Neural cell (in vitro differentiated cells): ENCODE results near the gene ATG4D. TPM values are rescaled to one million over a fixed set of nuclear protein-coding genes. Genes with fewer than 3 reads are reported as not detected.

Experiments used
- H2AFZ ChIP-seq: fragments of 200-600, 300-800 bp; sonication (generic), shearing (Covaris generic); 2 replicates; pipeline ENCODE4 v1.6.0; 2014; ENCODE audit warnings: low read depth, mild to moderate bottlenecking, antibody characterized with exemption, low read length, moderate library complexity
- H3F3A ChIP-seq: fragments of 200-600 bp; shearing (Covaris generic); 2 replicates; pipeline ENCODE4 v1.6.1; 2016; ENCODE audit warnings: mild to moderate bottlenecking, moderate library complexity, mixed read lengths, antibody characterized with exemption, low read length; ENCODE audit not compliant: insufficient read depth, poor library complexity, severe bottlenecking
- H3K27ac ChIP-seq: fragments of 200-600, 300-800 bp; sonication (generic), shearing (Covaris generic); 2 replicates; pipeline ENCODE4 v1.5.1; 2014; ENCODE audit warnings: mild to moderate bottlenecking, low read length, moderate library complexity
- H3K27me3 ChIP-seq: fragments of 300-800, 200-600 bp; sonication (generic), shearing (Covaris generic); 2 replicates; pipeline ENCODE4 v1.6.0; 2014; ENCODE audit warnings: mild to moderate bottlenecking, low read depth, low read length, moderate library complexity; ENCODE audit not compliant: insufficient read depth
- H3K36me3 ChIP-seq: fragments of 300-800, 200-600 bp; sonication (generic), shearing (Covaris generic); 2 replicates; pipeline ENCODE4 v1.5.1; 2014; ENCODE audit warnings: mild to moderate bottlenecking, antibody characterized with exemption, low read length, moderate library complexity; ENCODE audit not compliant: insufficient read depth
- H3K4me2 ChIP-seq: fragments of 300-800, 200-600 bp; sonication (generic), shearing (Covaris generic); 2 replicates; pipeline ENCODE4 v1.6.0; 2014; ENCODE audit warnings: mild to moderate bottlenecking, low read length
- H3K4me3 ChIP-seq: fragments of 300-800, 200-600 bp; sonication (generic), shearing (Covaris generic); 2 replicates; pipeline ENCODE4 v1.5.1; 2014; ENCODE audit warnings: mild to moderate bottlenecking, low read length, moderate library complexity
- H3K79me2 ChIP-seq: fragments of 200-600 bp; shearing (Covaris generic); replicated peaks from 2 replicates; pipeline ENCODE4 v1.6.0; 2014; ENCODE audit warnings: mild to moderate bottlenecking, low read length, moderate library complexity; ENCODE audit not compliant: insufficient read depth
- H3K9ac ChIP-seq: fragments of 300-800, 200-600 bp; sonication (generic), shearing (Covaris generic); 2 replicates; pipeline ENCODE4 v1.6.1; 2016; ENCODE audit warnings: mild to moderate bottlenecking, low read length, mixed read lengths
- H3K9me2 ChIP-seq: fragments of 200-600 bp; shearing (Covaris generic); 2 replicates; pipeline ENCODE4 v1.6.1; 2016; ENCODE audit warnings: mild to moderate bottlenecking, low read length, mixed read lengths; ENCODE audit not compliant: insufficient read depth
- H3K9me3 ChIP-seq: fragments of 200-600, 300-800 bp; sonication (generic), shearing (Covaris generic); 2 replicates; pipeline ENCODE4 v1.6.1; 2016; ENCODE audit warnings: mild to moderate bottlenecking, mixed run types, low read length, moderate library complexity, mixed read lengths
- H4K20me1 ChIP-seq: fragments of 200-600 bp; shearing (Covaris generic); 2 replicates; pipeline ENCODE4 v1.6.1; 2016; ENCODE audit warnings: mild to moderate bottlenecking, mixed run types; ENCODE audit not compliant: insufficient read depth
- CTCF ChIP-seq: fragments of 450-650 bp; IDR thresholded peaks from 2 replicates; pipeline ENCODE4 v1.5.1; 2014; ENCODE audit warnings: antibody characterized with exemption, mild to moderate bottlenecking, moderate library complexity; ENCODE audit not compliant: poor library complexity, severe bottlenecking
- EP300 ChIP-seq: fragments of 450-650 bp; conservative IDR thresholded peaks from 2 replicates; pipeline ENCODE4 v1.6.1; 2014; ENCODE audit warnings: antibody characterized with exemption, mild to moderate bottlenecking, moderate library complexity; ENCODE audit not compliant: poor library complexity, severe bottlenecking
- EZH2 ChIP-seq: fragments of 200-600, 300-800 bp; shearing (Covaris generic), sonication (generic); IDR thresholded peaks from 2 replicates; pipeline ENCODE4 v1.6.1; 2014; ENCODE audit warnings: antibody characterized with exemption, low read length, borderline replicate concordance, mild to moderate bottlenecking; ENCODE audit not compliant: insufficient read depth, poor library complexity, severe bottlenecking
- MXI1 ChIP-seq: fragments of 450-650 bp; conservative IDR thresholded peaks from 2 replicates; pipeline ENCODE4 v1.6.1; 2014; ENCODE audit warnings: antibody characterized with exemption, mild to moderate bottlenecking; ENCODE audit not compliant: poor library complexity, severe bottlenecking
- POLR2AphosphoS5 ChIP-seq: IDR thresholded peaks from 2 replicates; pipeline ENCODE4 v1.6.1; 2012
- RAD21 ChIP-seq: fragments of 450-650 bp; conservative IDR thresholded peaks from 2 replicates; pipeline ENCODE4 v1.6.1; 2014; ENCODE audit warnings: antibody characterized with exemption, mild to moderate bottlenecking, moderate library complexity
- REST ChIP-seq: IDR thresholded peaks from 2 replicates; pipeline ENCODE4 v1.6.1; 2012; ENCODE audit warnings: borderline replicate concordance
- SMC3 ChIP-seq: fragments of 450-650 bp; conservative IDR thresholded peaks from 2 replicates; pipeline ENCODE4 v1.6.1; 2014; ENCODE audit warnings: antibody characterized with exemption, mild to moderate bottlenecking, moderate library complexity; ENCODE audit not compliant: poor library complexity
- TAF1 ChIP-seq: IDR thresholded peaks from 2 replicates; pipeline ENCODE4 v1.6.1; 2012; ENCODE audit warnings: low read depth
- polyA plus RNA-seq: library from polyadenylated mRNA; depleted of rRNA; stranded (reverse); fragments of >200 nt; gene quantifications from 2 replicates; pipeline ENCODE4 v1.2.3, GENCODE V29; 2014

Gene ATG4D
- polyA plus RNA-seq, 1 donor from 2014 or later, result 50.2 TPM

GRCh38 chr19:10582091-10582490 is 38.4 kb downstream of the ATG4D start:
- Histone ChIP-seq H3F3A (no peaks in the 10 kb centered on the region), H2AFZ (no peak overlapping the region), H4K20me1 (no peaks in the 10 kb centered on the region), H3K27ac (no peak overlapping the region), H3K4me2 (no peak overlapping the region), H3K9me2 (no peaks in the 10 kb centered on the region), H3K27me3 (peaks cover 19% of the 10 kb centered on the region), H3K79me2 (no peaks in the 10 kb centered on the region), H3K4me3 (no peak overlapping the region), H3K9ac (no peak overlapping the region), H3K9me3 (no peaks in the 10 kb centered on the region), H3K36me3 (no peaks in the 10 kb centered on the region)
- no peak for TF ChIP-seq SMC3
- TF ChIP-seq REST, result no peak
- no peak for TF ChIP-seq EZH2
- TF ChIP-seq POLR2AphosphoS5, result no peak
- no peak for TF ChIP-seq MXI1
- no peak for TF ChIP-seq CTCF
- TF ChIP-seq RAD21, result no peak
- TF ChIP-seq TAF1, result no peak
- TF ChIP-seq EP300, result no peak

GRCh38 chr19:10583036-10583776 is 39.5 kb downstream of the ATG4D start:
- no peaks in the 10 kb centered on the region for H3K36me3 ChIP-seq
- H3K79me2 ChIP-seq, result no peaks in the 10 kb centered on the region
- H3K27me3 ChIP-seq, result peaks cover 29% of the 10 kb centered on the region
- H3K9me3 ChIP-seq, result no peaks in the 10 kb centered on the region
- TF ChIP-seq EP300 (no peak), TAF1 (no peak), REST (no peak), POLR2AphosphoS5 (no peak), CTCF (no peak), SMC3 (no peak), RAD21 (no peak), EZH2 (no peak), MXI1 (no peak)
- no peak overlapping the region for H3K4me3 ChIP-seq
- no peak overlapping the region for H3K9ac ChIP-seq
- H3K27ac ChIP-seq, result no peak overlapping the region
- no peak overlapping the region for H2AFZ ChIP-seq
- no peaks in the 10 kb centered on the region for H4K20me1 ChIP-seq
- H3K4me2 ChIP-seq, result no peak overlapping the region
- H3F3A ChIP-seq, result no peaks in the 10 kb centered on the region
- no peaks in the 10 kb centered on the region for H3K9me2 ChIP-seq
